Activated naive CD4-positive, alpha-beta T cell treated with anti-CD3 and anti-CD28 coated beads, Interleukin-2, amount 50 U/mL, for 72 hours (primary cell): Measurements from ENCODE around the gene UBL7. TPM values are rescaled to one million over a fixed set of nuclear protein-coding genes. Genes with fewer than 3 reads are reported as not detected.
A peak's percentile ranks its signal among the peaks of the same experiment; 100 is the strongest.

Source experiments
- ATAC-seq, 2 donors: fragments of 150-1000 bp; cut with Tn5 transposase; 2 replicates each; pipeline ENCODE4 v1.10.0; 2021; ENCODE audit warnings: mild to moderate bottlenecking in 2 of 2, moderate library complexity in 2 of 2
- DNase-seq, 2 donors: peaks; one replicate each; pipeline ENCODE4 v3.0.0; 2021 to 2022; ENCODE audit warnings: low spot score in 2 of 2
- H3K27ac Mint-ChIP-seq, 2 donors: one replicate each; pipeline ENCODE4 v1.8.0; 2022; ENCODE audit warnings: mild to moderate bottlenecking in 2 of 2, mixed read lengths in 2 of 2
- H3K36me3 Mint-ChIP-seq, 2 donors: one replicate each; pipeline ENCODE4 v1.8.0; 2022; ENCODE audit warnings: mixed read lengths in 2 of 2
- H3K9me3 Mint-ChIP-seq, 2 donors: one replicate each; pipeline ENCODE4 v1.8.0; 2022; ENCODE audit warnings: mixed read lengths in 2 of 2
- total RNA-seq, 2 donors: library from RNA; stranded (reverse); gene quantifications; one replicate each; pipeline ENCODE4 v1.2.3, GENCODE V29; 2022

UBL7 gene
- total RNA-seq, 2 donors from 2014 or later = 43.3 to 50.4 TPM

DNA sequence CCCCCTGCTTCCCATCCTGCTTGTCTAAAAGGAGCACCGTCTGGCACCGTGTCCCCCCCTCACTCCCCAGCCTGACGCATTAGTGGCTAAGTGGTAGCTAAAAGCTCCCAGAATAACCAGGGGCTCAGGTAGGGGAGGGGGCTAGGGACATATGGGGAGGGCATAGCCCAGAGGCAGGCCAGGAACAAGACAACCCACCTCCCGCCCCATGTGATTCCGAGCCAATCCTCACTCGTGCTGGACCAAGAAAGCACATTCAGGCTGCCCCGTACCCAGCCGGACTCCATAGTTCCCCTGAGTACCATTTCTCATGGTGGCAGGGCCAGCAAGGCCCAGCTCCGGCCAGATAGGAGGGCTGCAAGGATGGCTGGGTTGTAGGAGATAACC, 38.7 kb downstream of the UBL7 start:
- Mint-ChIP-seq H3K9me3 (no peaks in the 10 kb centered on the region), H3K36me3 (peaks cover 6 to 11% of the 10 kb centered on the region in 2 donors), H3K27ac (peak overlapping the region in 1 of 2 donors; percentile 39)
- DNase-seq (no peak), ATAC-seq (no peak)

DNA sequence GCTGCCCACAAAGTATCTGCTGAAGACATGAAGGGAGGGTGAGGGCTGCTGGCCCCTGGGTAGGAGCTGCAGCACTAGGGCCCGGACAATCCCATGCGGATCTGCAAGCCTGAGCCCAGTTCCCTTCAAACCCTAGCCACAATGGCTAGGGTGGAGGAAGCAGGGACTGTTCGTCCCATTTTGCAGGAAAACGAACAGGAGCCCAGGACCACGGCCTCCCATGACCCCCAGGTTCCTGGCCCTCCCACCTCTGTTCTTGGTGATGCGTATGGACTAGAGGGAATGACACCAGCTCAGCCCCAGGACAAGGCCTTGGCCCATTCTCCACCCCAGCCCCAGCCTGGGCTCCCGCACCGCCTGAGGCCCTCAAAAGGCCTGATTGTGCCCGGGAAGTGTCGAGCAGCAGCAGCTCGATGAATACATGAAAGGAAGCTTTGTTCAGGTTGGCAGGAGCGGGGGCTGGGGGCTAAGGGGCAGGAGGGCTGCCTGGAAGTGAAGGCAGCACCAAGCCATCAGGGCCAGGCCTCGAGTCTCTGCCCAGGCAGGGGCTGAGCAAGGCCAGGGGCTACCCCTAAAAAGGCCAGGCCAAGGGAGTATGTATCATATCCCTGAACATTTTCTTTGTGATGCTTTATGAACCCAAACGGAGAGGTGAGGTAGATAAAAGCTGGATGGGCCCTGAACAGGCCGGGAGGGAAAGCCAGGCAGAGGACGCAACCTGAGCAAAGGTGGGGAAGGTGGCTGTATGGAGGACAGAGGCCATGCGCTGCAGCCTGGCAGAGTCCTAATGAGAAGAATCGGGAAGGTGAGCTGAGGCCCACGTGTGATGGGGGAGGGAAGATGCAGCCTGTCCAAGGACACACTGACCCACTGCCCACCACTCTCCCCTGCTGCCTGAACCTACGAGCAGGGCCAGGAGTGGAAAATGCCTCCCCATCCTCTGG, 39.4 kb downstream of the UBL7 start:
- ATAC-seq (no peak), DNase-seq (no peak)
- H3K36me3 Mint-ChIP-seq = peaks cover 6 to 13% of the 10 kb centered on the region in 2 donors
- H3K27ac Mint-ChIP-seq = peak overlapping the region; percentile 9 to 50
- no peaks in the 10 kb centered on the region for H3K9me3 Mint-ChIP-seq

DNA sequence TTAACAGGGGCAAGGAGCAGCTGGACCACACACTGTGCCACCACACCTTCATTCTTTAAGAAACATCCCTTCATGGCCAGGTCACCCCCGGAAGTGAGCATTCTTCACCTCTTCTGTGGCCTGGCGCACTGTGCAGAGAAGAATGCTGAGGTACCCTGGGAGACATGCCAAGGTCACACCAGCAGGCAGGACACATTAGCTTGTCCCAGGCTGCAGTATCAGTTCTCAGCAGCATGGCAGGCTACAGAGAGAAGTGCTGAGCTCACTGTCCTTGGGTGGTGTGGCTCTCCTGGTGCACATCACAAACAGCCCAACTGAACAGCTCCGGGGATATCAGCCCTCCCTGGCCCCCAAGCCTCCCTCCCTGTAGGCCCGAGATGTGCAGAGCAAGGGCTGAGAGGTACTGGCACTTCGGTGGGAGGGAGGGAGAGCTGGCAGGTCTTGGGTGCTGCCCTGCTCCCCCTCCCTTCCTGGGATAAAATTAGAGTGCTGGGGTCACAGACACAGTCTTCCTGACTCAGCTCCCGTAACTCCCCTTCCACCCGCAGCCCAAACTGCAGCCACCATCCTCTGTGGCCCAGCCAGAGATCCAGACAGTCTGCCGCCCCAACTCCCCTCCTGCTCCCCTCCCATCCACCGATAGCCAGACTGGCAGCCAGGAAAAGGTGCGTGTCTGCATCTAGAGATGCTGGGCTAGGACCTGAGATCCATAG, 40.6 kb downstream of the UBL7 start:
- no peaks in the 10 kb centered on the region for H3K9me3 Mint-ChIP-seq
- peak in 1 of 2 donors; percentile 16 for ATAC-seq

DNA sequence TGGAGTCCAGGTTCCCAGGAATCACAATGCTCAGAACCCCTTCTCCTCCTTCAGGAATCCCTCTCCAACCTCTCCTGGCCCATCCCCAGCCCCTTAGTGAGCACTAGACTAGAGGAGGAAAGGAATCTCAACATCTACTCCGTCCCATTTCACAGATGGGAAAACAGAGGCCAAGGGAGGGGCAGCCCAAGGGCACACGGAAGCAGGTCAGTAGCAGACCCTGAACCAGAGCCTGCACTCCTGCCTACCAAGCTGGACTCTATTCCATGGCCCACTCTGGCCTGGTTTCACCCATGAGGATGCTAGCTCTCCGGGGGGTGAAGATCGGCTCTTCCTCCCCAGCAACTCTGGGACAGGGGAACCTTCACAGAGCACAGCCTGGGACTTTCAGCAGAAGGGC, 41.5 kb downstream of the UBL7 start:
- Mint-ChIP-seq H3K9me3 (no peaks in the 10 kb centered on the region), H3K36me3 (peaks cover 11 to 20% of the 10 kb centered on the region in 2 donors), H3K27ac (peak overlapping the region in 1 of 2 donors; percentile 72)
- DNase-seq (no peak), ATAC-seq (no peak)

More for the DNA sequence above, 40.6 kb downstream of the UBL7 start:
- DNase-seq = no peak
- Mint-ChIP-seq H3K27ac (peak overlapping the region; percentile 50 to 87), H3K36me3 (peaks cover 8 to 20% of the 10 kb centered on the region in 2 donors)

DNA sequence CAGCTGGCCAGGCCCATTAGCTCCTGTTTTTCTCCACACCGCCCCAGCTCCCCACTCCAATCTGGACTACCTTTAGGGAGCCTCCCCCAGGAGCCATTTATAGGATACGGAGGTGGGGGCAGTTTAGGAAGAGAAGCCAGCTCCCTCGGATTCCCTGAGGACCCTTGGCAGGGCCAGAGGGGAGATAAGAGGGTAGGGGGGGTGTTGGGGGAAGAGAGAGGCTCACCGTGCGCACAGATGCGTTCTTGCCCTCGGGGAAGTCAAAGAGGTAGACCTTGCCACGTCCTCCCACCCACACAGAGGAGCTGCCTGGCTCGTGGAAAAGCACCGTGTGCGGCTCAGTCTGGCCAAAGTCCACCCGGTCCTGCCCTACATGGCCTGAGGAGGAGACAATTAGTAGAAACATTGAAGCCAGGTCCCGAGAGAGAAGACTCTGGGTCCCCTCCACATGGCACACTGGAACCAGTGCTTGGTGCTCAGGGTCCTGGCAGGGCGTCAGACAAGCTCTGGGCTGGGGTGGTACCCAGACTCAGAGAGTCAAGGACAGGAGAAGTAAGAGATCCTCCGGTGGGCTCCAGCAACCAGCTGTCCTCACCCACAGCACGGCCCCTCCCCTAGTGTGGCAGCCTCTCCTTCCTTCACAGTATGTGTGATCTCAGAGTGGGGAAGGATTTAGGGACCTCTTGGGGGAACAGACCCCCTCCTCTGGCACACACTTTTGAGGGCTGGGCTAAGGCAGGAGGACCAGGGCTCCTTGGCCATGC, 42.2 kb downstream of the UBL7 start:
- peak overlapping the region in 1 of 2 donors; percentile 85 for H3K27ac Mint-ChIP-seq
- no peak for DNase-seq
- peaks cover 18 to 20% of the 10 kb centered on the region in 2 donors for H3K36me3 Mint-ChIP-seq

DNA sequence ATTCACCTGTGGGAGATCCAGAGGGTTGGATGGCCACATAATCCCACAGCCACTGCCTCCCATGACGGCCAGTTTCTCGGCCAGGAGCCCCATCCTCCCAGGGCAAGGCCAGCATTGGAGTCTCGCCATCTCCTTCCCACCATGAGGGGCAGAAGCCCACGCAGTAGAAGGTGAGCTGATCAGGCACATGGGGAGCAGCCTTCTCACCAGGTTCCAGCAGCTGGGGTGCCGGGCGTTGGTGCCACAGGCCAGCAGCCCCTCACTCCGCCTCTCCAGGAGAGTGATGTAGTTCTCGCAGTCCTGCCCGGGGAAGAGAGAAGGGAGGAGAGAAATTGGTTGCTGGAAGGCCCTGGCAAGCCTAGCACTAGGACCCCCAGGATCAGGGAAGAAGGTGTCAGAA, 43.3 kb downstream of the UBL7 start:
- Mint-ChIP-seq H3K9me3 (no peaks in the 10 kb centered on the region), H3K27ac (peak overlapping the region in 1 of 2 donors; percentile 92), H3K36me3 (peaks cover 20 to 26% of the 10 kb centered on the region in 2 donors)
- DNase-seq (no peak), ATAC-seq (no peak)

More for the DNA sequence above, 42.2 kb downstream of the UBL7 start:
- ATAC-seq = no peak
- H3K9me3 Mint-ChIP-seq = no peaks in the 10 kb centered on the region

DNA sequence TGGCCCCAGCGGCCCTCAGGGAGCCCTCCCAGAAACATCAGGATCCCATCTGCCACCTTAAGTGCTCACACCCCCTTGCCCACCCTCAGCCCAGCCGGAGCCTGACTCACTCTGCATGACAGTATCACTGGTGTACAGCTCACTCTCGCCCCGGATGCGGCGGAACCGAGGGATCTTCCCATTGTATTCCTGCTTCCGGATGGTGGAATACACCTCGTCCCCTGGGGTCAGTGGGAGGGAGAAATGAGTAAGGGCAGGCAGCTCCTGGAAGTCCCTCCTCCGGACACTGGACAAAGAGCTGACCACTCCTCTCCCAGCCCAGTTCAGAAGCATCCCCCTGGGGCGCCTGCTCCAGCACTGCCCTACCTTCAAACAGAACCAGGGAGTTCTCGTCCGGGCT, 43.7 kb downstream of the UBL7 start:
- DNase-seq (no peak), ATAC-seq (no peak)
- Mint-ChIP-seq H3K27ac (peak overlapping the region in 1 of 2 donors; percentile 92), H3K36me3 (peaks cover 20 to 26% of the 10 kb centered on the region in 2 donors), H3K9me3 (no peaks in the 10 kb centered on the region)

DNA sequence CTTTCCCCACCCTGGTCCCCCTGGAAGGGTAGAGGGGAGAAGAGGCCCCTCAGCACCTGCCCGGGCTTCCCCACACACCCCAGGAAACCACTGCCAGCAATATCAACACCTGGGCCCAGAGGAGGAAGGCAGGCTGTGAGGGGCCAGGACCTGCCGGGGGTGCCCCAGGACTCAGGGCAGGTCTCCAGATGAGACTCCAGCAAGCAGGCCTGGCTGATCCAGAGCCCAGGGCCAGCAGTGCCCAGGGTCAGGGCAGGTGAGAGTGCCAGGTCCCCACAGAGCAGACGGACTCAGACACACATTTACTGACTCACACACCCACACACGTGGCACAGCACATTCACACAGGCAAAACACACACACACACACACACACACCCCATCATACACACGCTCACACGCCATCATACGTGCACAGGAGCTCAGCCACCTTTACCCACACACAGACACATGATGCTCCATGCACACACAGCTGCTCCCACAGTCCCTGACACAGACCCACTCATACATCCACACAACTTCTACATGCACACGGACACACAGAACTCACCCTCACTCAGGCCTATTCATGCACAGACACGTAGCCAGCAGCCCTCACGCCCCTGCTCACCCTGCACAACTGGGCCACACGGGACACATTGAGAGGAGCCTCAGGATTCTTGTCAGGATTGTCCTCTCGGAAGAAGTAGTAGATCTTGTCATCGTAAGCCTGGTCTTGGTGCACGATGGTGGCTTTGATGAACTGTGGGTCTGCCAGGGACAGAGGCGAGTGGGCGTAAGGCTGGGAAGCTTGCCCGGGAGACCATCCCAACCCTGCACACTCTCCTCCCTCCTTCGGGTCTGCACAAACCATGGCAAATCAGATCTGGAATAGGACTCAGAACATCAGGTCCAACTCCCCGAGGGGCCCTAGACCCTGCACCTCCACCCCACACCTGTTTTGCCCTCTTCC, 44.7 kb downstream of the UBL7 start:
- no peak for DNase-seq
- Mint-ChIP-seq H3K27ac (peak overlapping the region; percentile 27 to 92), H3K36me3 (peaks cover 26 to 34% of the 10 kb centered on the region in 2 donors), H3K9me3 (no peaks in the 10 kb centered on the region)
- peak in 1 of 2 donors; percentile 16 for ATAC-seq

DNA sequence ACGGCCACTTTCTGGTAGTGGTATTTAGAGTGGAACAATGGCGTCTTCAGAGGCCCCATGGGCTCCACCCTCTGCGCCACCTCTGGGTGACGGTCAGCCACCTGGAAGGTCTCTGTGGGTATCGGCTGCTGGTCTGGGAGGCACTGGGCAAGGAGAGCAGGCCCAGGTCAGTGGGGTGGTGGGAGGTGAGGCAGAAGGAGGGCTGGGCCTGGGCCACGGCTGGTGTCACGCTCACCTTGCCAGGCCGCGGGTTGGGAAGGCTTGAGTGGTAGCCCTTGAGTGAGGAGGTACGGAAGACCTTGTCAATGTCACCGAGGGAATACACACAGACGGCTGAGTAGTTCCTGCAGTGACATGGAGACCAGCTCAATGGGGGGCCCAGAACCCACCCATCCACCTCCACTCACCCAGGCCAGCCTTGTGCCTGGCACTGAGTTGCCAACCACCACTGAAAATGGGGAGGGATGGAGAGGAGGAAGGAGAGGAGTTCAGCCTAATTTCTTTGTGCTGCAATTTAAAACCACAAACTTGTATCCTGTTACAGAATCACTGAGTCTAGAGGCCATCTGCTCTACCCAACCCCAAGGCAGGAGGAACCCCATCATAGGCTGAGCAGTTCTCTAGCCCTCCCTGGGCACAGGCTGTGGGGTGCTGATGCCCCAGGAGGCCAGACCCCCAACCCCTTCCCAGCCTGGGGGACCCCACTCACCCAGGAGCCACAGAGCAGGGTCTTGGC, 46.2 kb downstream of the UBL7 start:
- peaks cover 26 to 34% of the 10 kb centered on the region in 2 donors for H3K36me3 Mint-ChIP-seq
- no peak for DNase-seq
- peak overlapping the region; percentile 61 to 68 for H3K27ac Mint-ChIP-seq
- no peaks in the 10 kb centered on the region for H3K9me3 Mint-ChIP-seq
- no peak for ATAC-seq

DNA sequence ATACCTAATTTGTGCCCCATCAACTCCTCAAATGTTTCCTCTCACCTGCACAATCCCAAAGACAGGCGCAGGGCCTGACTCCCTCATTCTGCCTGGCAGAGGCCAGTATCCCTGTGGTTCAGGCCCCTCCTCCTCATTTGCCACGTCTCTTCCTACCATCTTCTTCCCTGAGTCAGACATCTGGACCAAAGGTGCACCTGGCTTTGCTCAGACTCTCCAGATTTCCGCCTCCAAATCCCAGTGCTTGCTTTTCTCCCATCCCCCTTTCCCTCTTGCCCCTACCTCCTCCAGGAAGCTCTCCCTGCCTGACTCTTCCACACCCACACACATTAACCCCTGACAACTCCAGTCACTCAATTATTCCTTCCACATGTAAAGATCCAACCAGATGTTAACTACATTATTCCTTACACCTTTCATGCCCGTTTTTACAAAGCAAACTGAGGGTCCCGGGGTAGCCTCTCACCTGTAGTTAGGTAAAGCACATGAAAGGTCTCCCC, 46.8 kb downstream of the UBL7 start:
- peaks cover 26 to 34% of the 10 kb centered on the region in 2 donors for H3K36me3 Mint-ChIP-seq
- no peak for ATAC-seq
- H3K9me3 Mint-ChIP-seq = no peaks in the 10 kb centered on the region
- DNase-seq = no peak
- H3K27ac Mint-ChIP-seq = peak overlapping the region; percentile 10 to 61

DNA sequence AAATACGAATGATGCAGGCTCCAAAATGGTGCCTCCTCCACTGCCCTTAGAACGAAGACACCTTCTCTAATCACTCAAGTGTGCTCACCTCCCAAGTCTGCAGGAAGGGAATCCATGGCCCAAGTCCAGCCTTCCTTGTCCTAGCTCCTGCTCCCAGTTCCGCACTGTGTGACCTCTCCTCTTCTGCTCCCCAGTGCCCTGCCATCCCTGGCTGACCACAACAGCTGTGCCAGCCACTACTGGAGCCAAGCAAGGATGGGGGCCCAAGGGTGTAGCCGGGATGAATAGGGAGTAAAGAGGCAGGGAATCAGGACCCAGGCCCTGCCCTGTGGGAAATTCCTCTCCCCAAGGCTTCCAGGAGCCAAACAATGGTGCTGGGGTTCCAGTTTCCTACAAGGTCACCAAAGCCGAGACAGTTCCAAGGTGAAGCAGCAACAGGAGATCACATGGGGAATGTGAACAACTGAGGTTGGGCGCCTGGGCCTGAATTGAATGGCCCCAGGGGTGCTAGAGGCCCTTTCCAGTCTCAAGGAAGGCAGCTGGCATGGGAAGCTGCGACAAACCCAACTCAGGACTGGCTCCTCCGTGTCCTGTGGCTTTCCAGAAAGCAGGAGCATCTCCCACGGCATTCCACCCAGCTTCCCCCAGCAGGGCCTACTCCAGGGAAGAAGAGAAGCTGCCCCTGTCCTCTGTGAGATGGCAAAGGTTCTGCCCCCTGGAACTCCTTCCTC, 47.4 kb downstream of the UBL7 start:
- Mint-ChIP-seq H3K36me3 (peaks cover 26 to 34% of the 10 kb centered on the region in 2 donors), H3K9me3 (no peaks in the 10 kb centered on the region), H3K27ac (peak overlapping the region; percentile 61 to 75)
- ATAC-seq (no peak), DNase-seq (no peak)

DNA sequence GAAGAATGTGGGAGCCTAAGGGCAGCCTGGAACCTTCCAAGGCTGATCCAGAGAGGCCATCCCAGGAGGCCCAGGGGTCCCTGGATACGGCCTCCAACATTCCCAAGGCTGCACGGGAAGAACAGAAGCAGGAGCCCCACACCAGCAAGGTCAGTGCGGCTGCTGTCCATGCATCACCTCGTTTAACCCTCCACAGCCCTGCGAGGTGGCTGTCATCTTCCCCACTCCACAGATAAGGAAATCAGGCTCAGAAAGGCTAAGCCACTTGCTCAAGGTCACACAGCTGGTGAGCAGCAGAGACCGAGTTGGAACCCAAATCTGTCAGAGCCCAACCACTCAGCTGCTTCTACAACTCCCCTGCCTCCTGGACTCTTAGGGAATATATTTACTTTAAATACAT, 48.8 kb downstream of the UBL7 start:
- ATAC-seq = no peak
- Mint-ChIP-seq H3K27ac (peak overlapping the region in 1 of 2 donors; percentile 73), H3K9me3 (no peaks in the 10 kb centered on the region), H3K36me3 (peaks cover 20 to 34% of the 10 kb centered on the region in 2 donors)
- DNase-seq = no peak

DNA sequence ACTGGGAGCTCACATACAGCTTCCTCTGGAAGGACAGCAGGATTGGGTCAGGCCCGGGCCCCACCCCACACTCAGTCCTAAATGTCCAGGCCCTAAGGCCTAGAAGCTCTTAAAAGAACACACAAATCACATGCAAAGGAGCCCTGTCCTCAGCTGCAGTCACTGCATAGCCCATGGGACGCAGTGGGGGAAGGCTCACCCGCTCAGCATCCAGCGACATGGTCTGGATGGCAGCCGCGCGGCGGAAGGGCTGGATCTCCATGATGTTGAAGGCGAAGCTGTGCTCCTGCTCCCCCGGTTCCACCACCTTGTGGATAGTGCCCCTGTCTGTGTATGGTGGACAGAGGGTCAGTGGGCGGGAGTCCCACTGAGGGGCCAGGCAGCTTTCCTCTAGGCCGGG, 49.3 kb downstream of the UBL7 start:
- Mint-ChIP-seq H3K9me3 (no peaks in the 10 kb centered on the region), H3K36me3 (peaks cover 15 to 34% of the 10 kb centered on the region in 2 donors), H3K27ac (peak overlapping the region in 1 of 2 donors; percentile 60)
- ATAC-seq (no peak), DNase-seq (no peak)

DNA sequence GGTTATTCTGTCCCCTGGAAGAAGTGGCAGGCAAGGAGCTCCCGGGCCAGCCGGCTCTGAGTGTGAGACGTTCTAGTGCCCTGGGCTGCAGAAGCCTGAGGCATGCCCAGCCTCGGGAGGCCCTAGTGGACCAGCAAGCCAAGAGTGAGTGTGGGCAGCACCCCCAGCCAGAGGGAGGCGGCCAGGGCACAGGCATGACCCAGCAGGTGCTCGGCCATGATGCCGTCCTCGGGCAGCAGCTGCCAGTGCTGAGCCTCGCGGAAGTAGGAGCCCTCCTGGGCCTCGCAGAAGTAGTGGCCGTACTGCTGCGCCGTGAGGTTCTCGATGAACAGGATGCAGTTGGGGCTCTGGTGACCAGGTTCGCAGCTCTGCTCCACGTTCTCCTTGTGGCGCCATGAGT, 50.5 kb downstream of the UBL7 start:
- H3K36me3 Mint-ChIP-seq = peaks cover 7 to 26% of the 10 kb centered on the region in 2 donors
- no peak for DNase-seq
- H3K27ac Mint-ChIP-seq = no peak overlapping the region
- no peaks in the 10 kb centered on the region for H3K9me3 Mint-ChIP-seq
- ATAC-seq = no peak
